Esophagus muscularis mucosa (tissue), 4 donors: ENCODE measurements around the gene SLC22A12. TPM values are rescaled to one million over a fixed set of nuclear protein-coding genes. Genes with fewer than 3 reads are reported as not detected.
A peak's percentile ranks its signal among the peaks of the same experiment; 100 is the strongest.

ENCODE experiments used
- DNase-seq: peaks from one replicate; pipeline ENCODE4 v3.0.0-alpha.2; 2017; ENCODE audit errors: extremely low spot score
- H3K27ac ChIP-seq, 4 donors: fragments of 200-600 bp; sonication (generic); replicated peaks in 1 of 4; 1 replicate in 3 of 4; 2 replicates in 1 of 4; pipeline ENCODE4 v1.5.1; 2016 to 2019; ENCODE audit warnings: mild to moderate bottlenecking in 1 of 4
- H3K27me3 ChIP-seq, 4 donors: fragments of 200-600 bp; sonication (generic); one replicate each; pipeline versions ENCODE4 v1.5.1 to v1.6.0; 2016 to 2019
- H3K36me3 ChIP-seq, 4 donors: fragments of 200-600 bp; sonication (generic); one replicate each; pipeline ENCODE4 v1.5.1; 2016 to 2019
- H3K4me1 ChIP-seq, 4 donors: fragments of 200-600 bp; sonication (generic); one replicate each; pipeline ENCODE4 v1.5.1; 2016 to 2019
- H3K4me3 ChIP-seq, 4 donors: fragments of 200-600 bp; sonication (generic); 1 replicate in 2 of 4; 2 replicates in 2 of 4; pipeline ENCODE4 v1.5.1; 2016 to 2019; ENCODE audit warnings: mild to moderate bottlenecking in 4 of 4, moderate library complexity in 1 of 4
- H3K9me3 ChIP-seq, 4 donors: fragments of 200-600 bp; sonication (generic); 1 replicate in 3 of 4; 2 replicates in 1 of 4; pipeline ENCODE4 v1.5.1; 2016 to 2019
- EP300 ChIP-seq: sonication (generic); formaldehyde crosslinking; IDR thresholded peaks from one replicate; pipeline ENCODE4 v1.6.1; 2017; ENCODE audit warnings: antibody characterized with exemption
- POLR2A ChIP-seq: fragments of 450-650 bp; IDR thresholded peaks from one replicate; pipeline ENCODE4 v1.6.1; 2017; ENCODE audit warnings: antibody characterized with exemption, moderate library complexity, mild to moderate bottlenecking, low read depth
- POLR2AphosphoS5 ChIP-seq, 2 donors: sonication (generic); formaldehyde crosslinking; IDR thresholded peaks; one replicate each; pipeline ENCODE4 v1.6.1; 2017; ENCODE audit warnings: antibody characterized with exemption in 2 of 2
- WGBS: methylation state at CpG from one replicate; pipeline ENCODE4 v1.1.5; 2018; 5-methylcytosine and 5-hydroxymethylcytosine counted together
- intact Hi-C: fragments of 100-400 bp; cut with DNase I; formaldehyde crosslinking; loops from one replicate; pipeline ENCODE4 v1.15.1; 2023
- total RNA-seq, 4 donors: library from RNA; depleted of rRNA; stranded (reverse); fragments of >200 nt; gene quantifications; one replicate each; pipeline versions ENCODE4 v1.1.0 to v1.2.1, GENCODE V29; 2016
- TF ChIP-seq, protein P1 (sequence below), 3 experiments: fragments of 200-600 bp in 2 of 3; fragments of 450-650 bp in 1 of 3; sonication (generic) in 2 of 3; IDR thresholded peaks; one replicate each; pipeline ENCODE4 v1.5.1; 2017 to 2019; ENCODE audit warnings: antibody characterized with exemption in 3 of 3, mild to moderate bottlenecking in 2 of 3, moderate library complexity in 1 of 3

The SLC22A12 gene
- total RNA-seq, 4 donors from 2014 or later, result not detected

- intact Hi-C loops, result no loop called here
- 49% methylated on average over 6 of the region's 37 CpGs for WGBS
- peaks cover 0 to 83% (median 16%) of the 10 kb centered on the region in 4 donors for H3K27me3 ChIP-seq
Measured at GRCh38 chr11:64638018-64638665, 47.1 kb downstream of the SLC22A12 start.

GRCh38 chr11:64638829-64639228, 47.8 kb downstream of the SLC22A12 start:
- 100% methylated on average over 2 of the region's 2 CpGs for WGBS
- Histone ChIP-seq H3K36me3 (no peaks in the 10 kb centered on the region), H3K4me3 (no peak overlapping the region), H3K4me1 (peaks cover 0 to 30% (median 27%) of the 10 kb centered on the region in 4 donors), H3K27ac (no peak overlapping the region), H3K9me3 (no peaks in the 10 kb centered on the region), H3K27me3 (peaks cover 0 to 90% (median 20%) of the 10 kb centered on the region in 4 donors)
- intact Hi-C loops, result no loop called here
- TF ChIP-seq, protein P1, sequence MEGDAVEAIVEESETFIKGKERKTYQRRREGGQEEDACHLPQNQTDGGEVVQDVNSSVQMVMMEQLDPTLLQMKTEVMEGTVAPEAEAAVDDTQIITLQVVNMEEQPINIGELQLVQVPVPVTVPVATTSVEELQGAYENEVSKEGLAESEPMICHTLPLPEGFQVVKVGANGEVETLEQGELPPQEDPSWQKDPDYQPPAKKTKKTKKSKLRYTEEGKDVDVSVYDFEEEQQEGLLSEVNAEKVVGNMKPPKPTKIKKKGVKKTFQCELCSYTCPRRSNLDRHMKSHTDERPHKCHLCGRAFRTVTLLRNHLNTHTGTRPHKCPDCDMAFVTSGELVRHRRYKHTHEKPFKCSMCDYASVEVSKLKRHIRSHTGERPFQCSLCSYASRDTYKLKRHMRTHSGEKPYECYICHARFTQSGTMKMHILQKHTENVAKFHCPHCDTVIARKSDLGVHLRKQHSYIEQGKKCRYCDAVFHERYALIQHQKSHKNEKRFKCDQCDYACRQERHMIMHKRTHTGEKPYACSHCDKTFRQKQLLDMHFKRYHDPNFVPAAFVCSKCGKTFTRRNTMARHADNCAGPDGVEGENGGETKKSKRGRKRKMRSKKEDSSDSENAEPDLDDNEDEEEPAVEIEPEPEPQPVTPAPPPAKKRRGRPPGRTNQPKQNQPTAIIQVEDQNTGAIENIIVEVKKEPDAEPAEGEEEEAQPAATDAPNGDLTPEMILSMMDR (IDR thresholded peaks at IDR 0.05), result no peak
- TF ChIP-seq POLR2AphosphoS5 (IDR thresholded peaks at IDR 0.05) (no peak), EP300 (no peak), POLR2A (no peak)
- DNase-seq, result no peak

More at GRCh38 chr11:64638018-64638665, 47.1 kb downstream of the SLC22A12 start:
- DNase-seq, result no peak
- Histone ChIP-seq H3K4me3 (peak overlapping the region in 3 of 4 donors; percentile 11 to 24 (median 16)), H3K27ac (no peak overlapping the region), H3K4me1 (peaks cover 0 to 24% (median 20%) of the 10 kb centered on the region in 4 donors), H3K36me3 (no peaks in the 10 kb centered on the region), H3K9me3 (no peaks in the 10 kb centered on the region)
- no peak for TF ChIP-seq EP300
- TF ChIP-seq, protein P1 (IDR thresholded peaks at IDR 0.05), result no peak
- TF ChIP-seq POLR2AphosphoS5 (IDR thresholded peaks at IDR 0.05), result no peak

GRCh38 chr11:64639885-64640284, 48.9 kb downstream of the SLC22A12 start:
- TF ChIP-seq POLR2AphosphoS5 (IDR thresholded peaks at IDR 0.05) (no peak), POLR2A (no peak), EP300 (no peak)
- TF ChIP-seq, protein P1 (IDR thresholded peaks at IDR 0.05), result no peak
- Histone ChIP-seq H3K27me3 (peaks cover 0 to 94% (median 25%) of the 10 kb centered on the region in 4 donors), H3K27ac (no peak overlapping the region), H3K9me3 (no peaks in the 10 kb centered on the region), H3K4me3 (no peak overlapping the region), H3K4me1 (peaks cover 0 to 34% (median 29%) of the 10 kb centered on the region in 4 donors), H3K36me3 (no peaks in the 10 kb centered on the region)
- intact Hi-C loops, result no loop called here
- 71% methylated on average over 4 of the region's 4 CpGs for WGBS
- no peak for DNase-seq

DNA sequence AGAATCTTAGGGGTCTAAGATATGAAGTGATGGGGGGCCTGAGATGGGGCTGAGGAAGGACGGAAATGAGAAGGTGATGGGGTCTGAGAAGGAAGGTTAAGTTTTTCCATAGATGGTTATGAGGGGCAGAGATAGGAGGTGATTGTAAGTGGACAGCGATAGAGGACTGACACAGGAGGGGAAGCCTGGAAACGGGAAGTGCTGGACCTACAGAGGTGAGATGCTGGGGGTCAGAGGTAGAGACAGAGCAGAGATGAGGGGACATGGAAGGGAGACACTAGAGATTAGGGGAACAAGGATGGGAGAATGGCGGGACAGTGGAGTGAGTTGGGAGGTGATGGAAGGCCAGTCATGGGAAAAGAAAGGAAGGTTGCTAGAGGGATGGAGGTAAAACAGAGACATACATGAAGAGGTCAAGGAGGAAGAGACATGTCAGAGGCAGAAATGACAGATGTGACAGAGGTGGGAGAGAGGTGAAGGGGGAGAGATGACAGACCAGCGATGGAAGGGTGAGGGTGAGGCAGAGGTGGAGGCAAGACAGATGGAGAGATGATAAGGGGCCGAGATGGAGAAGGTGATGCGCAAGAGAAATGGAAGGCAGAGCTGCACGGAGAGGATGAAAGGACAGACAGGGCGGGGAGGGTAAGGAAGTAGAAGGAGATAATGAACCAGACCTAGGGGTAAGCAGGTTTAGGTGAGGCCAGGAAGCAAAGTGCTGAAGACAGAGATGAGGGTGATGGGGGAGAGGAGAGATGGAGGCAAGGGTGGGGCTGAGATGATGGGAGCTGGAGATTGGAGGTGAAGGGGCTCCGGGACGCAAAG, 50.8 kb downstream of the SLC22A12 start:
- TF ChIP-seq POLR2A, result no peak
- TF ChIP-seq, protein P1 (IDR thresholded peaks at IDR 0.05), result no peak
- TF ChIP-seq EP300, result no peak
- TF ChIP-seq POLR2AphosphoS5 (IDR thresholded peaks at IDR 0.05), result no peak
- 50% methylated on average over 11 of the region's 11 CpGs for WGBS

More for the DNA sequence above, 50.8 kb downstream of the SLC22A12 start:
- Histone ChIP-seq H3K27ac (no peak overlapping the region), H3K9me3 (no peaks in the 10 kb centered on the region), H3K36me3 (no peaks in the 10 kb centered on the region), H3K4me3 (peak overlapping the region; percentile 33 to 51 (median 44)), H3K27me3 (peaks cover 0 to 89% (median 25%) of the 10 kb centered on the region in 4 donors), H3K4me1 (peaks cover 0 to 34% (median 29%) of the 10 kb centered on the region in 4 donors)
- intact Hi-C loops, result no loop called here
- no peak for DNase-seq
